Esophagus muscularis mucosa (tissue), 4 donors: ENCODE measurements around the gene APOA5.

Source experiments
- EP300 ChIP-seq: sonication (generic); formaldehyde crosslinking; IDR thresholded peaks from one replicate; pipeline ENCODE4 v1.6.1; 2017; ENCODE audit warnings: antibody characterized with exemption
- POLR2A ChIP-seq: fragments of 450-650 bp; IDR thresholded peaks from one replicate; pipeline ENCODE4 v1.6.1; 2017; ENCODE audit warnings: antibody characterized with exemption, moderate library complexity, mild to moderate bottlenecking, low read depth
- POLR2AphosphoS5 ChIP-seq, 2 donors: sonication (generic); formaldehyde crosslinking; IDR thresholded peaks; one replicate each; pipeline ENCODE4 v1.6.1; 2017; ENCODE audit warnings: antibody characterized with exemption in 2 of 2
- TF ChIP-seq, protein P1 (sequence below), 3 experiments: fragments of 200-600 bp in 2 of 3; fragments of 450-650 bp in 1 of 3; sonication (generic) in 2 of 3; IDR thresholded peaks; one replicate each; pipeline ENCODE4 v1.5.1; 2017 to 2019; ENCODE audit warnings: antibody characterized with exemption in 3 of 3, mild to moderate bottlenecking in 2 of 3, moderate library complexity in 1 of 3

DNA sequence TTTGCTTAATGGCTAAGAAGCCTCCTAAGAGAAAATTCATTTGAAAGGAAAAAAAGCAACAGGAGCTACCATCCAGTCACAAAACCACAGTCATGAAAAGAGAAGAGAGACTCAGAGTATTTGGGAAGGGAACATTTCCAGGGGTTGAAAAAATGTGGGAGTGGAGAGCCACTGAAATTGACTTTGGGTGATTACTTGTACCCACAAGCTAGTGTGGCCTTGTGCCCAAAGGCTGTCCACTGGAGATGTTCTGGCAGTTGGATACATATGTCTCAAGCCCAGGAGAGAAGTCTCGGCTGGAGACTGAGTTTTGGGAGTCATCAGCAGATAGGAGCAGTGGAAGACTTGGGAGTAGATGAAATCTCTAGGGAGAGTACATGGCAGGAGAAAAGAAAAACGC lies 3.2 kb upstream of the APOA5 start:
- no peak for TF ChIP-seq POLR2A
- TF ChIP-seq, protein P1, sequence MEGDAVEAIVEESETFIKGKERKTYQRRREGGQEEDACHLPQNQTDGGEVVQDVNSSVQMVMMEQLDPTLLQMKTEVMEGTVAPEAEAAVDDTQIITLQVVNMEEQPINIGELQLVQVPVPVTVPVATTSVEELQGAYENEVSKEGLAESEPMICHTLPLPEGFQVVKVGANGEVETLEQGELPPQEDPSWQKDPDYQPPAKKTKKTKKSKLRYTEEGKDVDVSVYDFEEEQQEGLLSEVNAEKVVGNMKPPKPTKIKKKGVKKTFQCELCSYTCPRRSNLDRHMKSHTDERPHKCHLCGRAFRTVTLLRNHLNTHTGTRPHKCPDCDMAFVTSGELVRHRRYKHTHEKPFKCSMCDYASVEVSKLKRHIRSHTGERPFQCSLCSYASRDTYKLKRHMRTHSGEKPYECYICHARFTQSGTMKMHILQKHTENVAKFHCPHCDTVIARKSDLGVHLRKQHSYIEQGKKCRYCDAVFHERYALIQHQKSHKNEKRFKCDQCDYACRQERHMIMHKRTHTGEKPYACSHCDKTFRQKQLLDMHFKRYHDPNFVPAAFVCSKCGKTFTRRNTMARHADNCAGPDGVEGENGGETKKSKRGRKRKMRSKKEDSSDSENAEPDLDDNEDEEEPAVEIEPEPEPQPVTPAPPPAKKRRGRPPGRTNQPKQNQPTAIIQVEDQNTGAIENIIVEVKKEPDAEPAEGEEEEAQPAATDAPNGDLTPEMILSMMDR (IDR thresholded peaks at IDR 0.05) = no peak
- no peak for TF ChIP-seq EP300
- TF ChIP-seq POLR2AphosphoS5 (IDR thresholded peaks at IDR 0.05) = no peak
